NB4 (cell line): ENCODE data around the gene GABRB2.

Experiments used
- POLR2A ChIP-seq: IDR thresholded peaks from 2 replicates; pipeline ENCODE4 v1.6.1; 2011; ENCODE audit warnings: mild to moderate bottlenecking; ENCODE audit not compliant: insufficient read length; ENCODE audit errors: extremely low read depth
- TF ChIP-seq, protein P1 (sequence below): IDR thresholded peaks from one replicate; pipeline ENCODE4 v1.5.1; 2012; ENCODE audit warnings: low read depth, low read length

DNA sequence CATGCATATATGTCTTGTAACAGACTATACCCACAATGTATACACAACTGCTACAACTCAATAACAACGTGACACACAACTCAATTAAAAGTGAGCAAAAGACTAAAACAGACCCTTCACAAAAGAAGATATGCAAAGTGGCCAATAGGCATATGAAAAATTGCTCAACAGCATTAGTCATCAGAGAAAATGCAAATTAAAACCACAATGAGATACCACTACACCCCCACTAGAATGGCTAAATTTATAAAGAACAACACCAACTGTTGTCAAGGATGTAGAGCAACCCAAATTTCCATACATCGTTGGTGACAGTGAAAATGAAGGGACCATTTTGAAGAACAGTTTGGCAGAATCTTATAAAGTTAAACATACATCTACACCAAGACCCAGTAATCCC lies 38.9 kb downstream of the GABRB2 start:
- TF ChIP-seq, protein P1, sequence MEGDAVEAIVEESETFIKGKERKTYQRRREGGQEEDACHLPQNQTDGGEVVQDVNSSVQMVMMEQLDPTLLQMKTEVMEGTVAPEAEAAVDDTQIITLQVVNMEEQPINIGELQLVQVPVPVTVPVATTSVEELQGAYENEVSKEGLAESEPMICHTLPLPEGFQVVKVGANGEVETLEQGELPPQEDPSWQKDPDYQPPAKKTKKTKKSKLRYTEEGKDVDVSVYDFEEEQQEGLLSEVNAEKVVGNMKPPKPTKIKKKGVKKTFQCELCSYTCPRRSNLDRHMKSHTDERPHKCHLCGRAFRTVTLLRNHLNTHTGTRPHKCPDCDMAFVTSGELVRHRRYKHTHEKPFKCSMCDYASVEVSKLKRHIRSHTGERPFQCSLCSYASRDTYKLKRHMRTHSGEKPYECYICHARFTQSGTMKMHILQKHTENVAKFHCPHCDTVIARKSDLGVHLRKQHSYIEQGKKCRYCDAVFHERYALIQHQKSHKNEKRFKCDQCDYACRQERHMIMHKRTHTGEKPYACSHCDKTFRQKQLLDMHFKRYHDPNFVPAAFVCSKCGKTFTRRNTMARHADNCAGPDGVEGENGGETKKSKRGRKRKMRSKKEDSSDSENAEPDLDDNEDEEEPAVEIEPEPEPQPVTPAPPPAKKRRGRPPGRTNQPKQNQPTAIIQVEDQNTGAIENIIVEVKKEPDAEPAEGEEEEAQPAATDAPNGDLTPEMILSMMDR = no peak
- TF ChIP-seq POLR2A = no peak
